HepG2 (cell line): ENCODE results near the gene EPM2AIP1. TPM values are rescaled to one million over a fixed set of nuclear protein-coding genes. Genes with fewer than 3 reads are reported as not detected.
A peak's percentile ranks its signal among the peaks of the same experiment; 100 is the strongest.

ENCODE experiments used
- AKAP8 ChIP-seq: sonication (generic); formaldehyde crosslinking; IDR thresholded peaks from 2 replicates; pipeline ENCODE4 v1.5.1; 2020; ENCODE audit warnings: mild to moderate bottlenecking, missing genetic modification reagents
- DNMT3B ChIP-seq: conservative IDR thresholded peaks from 2 replicates; pipeline ENCODE4 v1.6.1; 2016; ENCODE audit warnings: missing biosample characterization, control low read depth
- ETV5 ChIP-seq: IDR thresholded peaks from 2 replicates; pipeline ENCODE4 v1.6.1; 2018; ENCODE audit warnings: missing biosample characterization, missing genetic modification reagents, inconsistent platforms, borderline replicate concordance
- HDAC2 ChIP-seq: sonication (generic); formaldehyde crosslinking; IDR thresholded peaks from 2 replicates; pipeline ENCODE4 v1.4.0; 2020; ENCODE audit warnings: missing genetic modification reagents
- HOXA3 ChIP-seq: sonication (generic); formaldehyde crosslinking; IDR thresholded peaks from 2 replicates; pipeline ENCODE4 v1.5.0; 2020; ENCODE audit warnings: missing genetic modification reagents
- JUNB ChIP-seq: sonication (generic); formaldehyde crosslinking; IDR thresholded peaks from 2 replicates; pipeline ENCODE4 v1.8.0; 2022; ENCODE audit warnings: missing genetic modification reagents, mild to moderate bottlenecking, borderline replicate concordance
- MBNL3 ChIP-seq: fragments of 250-450 bp; sonication (Bioruptor Pico); conservative IDR thresholded peaks from 2 replicates; pipeline ENCODE4 v1.8.0; 2022; ENCODE audit warnings: mild to moderate bottlenecking, inconsistent platforms
- MLLT10 ChIP-seq: sonication (generic); formaldehyde crosslinking; IDR thresholded peaks from 2 replicates; pipeline ENCODE4 v1.4.0; 2020; ENCODE audit warnings: missing genetic modification reagents
- NFE2L2 ChIP-seq: fragments of 150-350 bp; IDR thresholded peaks from 2 replicates; pipeline ENCODE4 v1.6.1; 2014; ENCODE audit warnings: low read length
- PHF21A ChIP-seq: sonication (generic); formaldehyde crosslinking; IDR thresholded peaks from 2 replicates; pipeline ENCODE4 v1.5.0; 2020; ENCODE audit warnings: mild to moderate bottlenecking, missing genetic modification reagents
- PRMT3 ChIP-seq: sonication (generic); formaldehyde crosslinking; IDR thresholded peaks from 2 replicates; pipeline ENCODE4 v1.8.1; 2022; ENCODE audit warnings: low read depth, mild to moderate bottlenecking, moderate library complexity, missing genetic modification reagents, borderline replicate concordance
- TBP ChIP-seq: sonication (generic); formaldehyde crosslinking; IDR thresholded peaks from 2 replicates; pipeline ENCODE4 v1.5.0; 2020; ENCODE audit warnings: missing genetic modification reagents
- ZNF232 ChIP-seq: sonication (generic); formaldehyde crosslinking; IDR thresholded peaks from 2 replicates; pipeline ENCODE4 v1.4.0; 2020; ENCODE audit warnings: missing genetic modification reagents, borderline replicate concordance
- ZNF407 ChIP-seq: sonication (generic); formaldehyde crosslinking; IDR thresholded peaks from one replicate; pipeline ENCODE4 v1.5.1; 2020; ENCODE audit warnings: mild to moderate bottlenecking, missing genetic modification reagents; ENCODE audit errors: not compliant biosample characterization
- polyA plus RNA-seq, 8 experiments: library from polyadenylated mRNA; depleted of rRNA in 3 of 8; stranded (reverse) in 7 of 8; unstranded in 1 of 8; fragments of >200 nt; fragmentation: Illumina TruSeq in 4 of 8; extraction: Trizol in 4 of 8; gene quantifications; 2 replicates each; pipeline versions ENCODE4 v1.2.1 to v1.2.3, GENCODE V29; 2011 to 2016; ENCODE audit warnings: low read depth in 4 of 8, missing spikeins in 1 of 8, mixed read lengths in 1 of 8; ENCODE audit not compliant: insufficient read depth in 1 of 8
- total RNA-seq, 5 experiments: library from RNA; depleted of rRNA; stranded (reverse); fragments of >200 nt; fragmentation: Illumina TruSeq; extraction: Trizol; gene quantifications; 2 replicates each; pipeline ENCODE4 v1.2.3, GENCODE V29; 2016; ENCODE audit warnings: low read depth in 1 of 5
- TF ChIP-seq, protein P1 (sequence below): sonication (generic); formaldehyde crosslinking; conservative IDR thresholded peaks from 2 replicates; pipeline ENCODE4 v1.4.0; 2020; ENCODE audit warnings: mild to moderate bottlenecking, missing genetic modification reagents, moderate library complexity
- TF ChIP-seq, protein P2 (sequence below): sonication (generic); formaldehyde crosslinking; IDR thresholded peaks from 2 replicates; pipeline ENCODE4 v1.8.0; 2022; ENCODE audit warnings: low read depth, missing genetic modification reagents

EPM2AIP1 gene
- total and polyA plus RNA-seq, 2 of the 13 experiments (the other 11 are each of a cell fraction or from before 2014, with no cell fraction given), result 10.7 to 23.0 TPM

- TF ChIP-seq ZNF407 (CRISPR knock-in tag) (peak; percentile 84), DNMT3B (peak; percentile 61; the same call in 1 of the 2 replicates), HOXA3 (CRISPR knock-in tag) (no peak), AKAP8 (0 out of 2 replicates have a peak, but pooled peaks have one; percentile 31), ZNF232 (CRISPR knock-in tag) (peak; percentile 75; the same call in 1 of the 2 replicates), ETV5 (CRISPR knock-in tag) (no peak), MLLT10 (CRISPR knock-in tag) (no peak), NFE2L2 (no peak), PRMT3 (CRISPR knock-in tag) (no peak), HDAC2 (0 out of 2 replicates have a peak, but pooled peaks have one; percentile 12), TBP (CRISPR knock-in tag) (no peak), JUNB (CRISPR knock-in tag) (peak; percentile 48; the same call in 1 of the 2 replicates), PHF21A (CRISPR knock-in tag) (0 out of 2 replicates have a peak, but pooled peaks have one; percentile 28), MBNL3 (CRISPR knock-in tag) (0 out of 2 replicates have a peak, but pooled peaks have one; percentile 54)
- TF ChIP-seq, protein P1, sequence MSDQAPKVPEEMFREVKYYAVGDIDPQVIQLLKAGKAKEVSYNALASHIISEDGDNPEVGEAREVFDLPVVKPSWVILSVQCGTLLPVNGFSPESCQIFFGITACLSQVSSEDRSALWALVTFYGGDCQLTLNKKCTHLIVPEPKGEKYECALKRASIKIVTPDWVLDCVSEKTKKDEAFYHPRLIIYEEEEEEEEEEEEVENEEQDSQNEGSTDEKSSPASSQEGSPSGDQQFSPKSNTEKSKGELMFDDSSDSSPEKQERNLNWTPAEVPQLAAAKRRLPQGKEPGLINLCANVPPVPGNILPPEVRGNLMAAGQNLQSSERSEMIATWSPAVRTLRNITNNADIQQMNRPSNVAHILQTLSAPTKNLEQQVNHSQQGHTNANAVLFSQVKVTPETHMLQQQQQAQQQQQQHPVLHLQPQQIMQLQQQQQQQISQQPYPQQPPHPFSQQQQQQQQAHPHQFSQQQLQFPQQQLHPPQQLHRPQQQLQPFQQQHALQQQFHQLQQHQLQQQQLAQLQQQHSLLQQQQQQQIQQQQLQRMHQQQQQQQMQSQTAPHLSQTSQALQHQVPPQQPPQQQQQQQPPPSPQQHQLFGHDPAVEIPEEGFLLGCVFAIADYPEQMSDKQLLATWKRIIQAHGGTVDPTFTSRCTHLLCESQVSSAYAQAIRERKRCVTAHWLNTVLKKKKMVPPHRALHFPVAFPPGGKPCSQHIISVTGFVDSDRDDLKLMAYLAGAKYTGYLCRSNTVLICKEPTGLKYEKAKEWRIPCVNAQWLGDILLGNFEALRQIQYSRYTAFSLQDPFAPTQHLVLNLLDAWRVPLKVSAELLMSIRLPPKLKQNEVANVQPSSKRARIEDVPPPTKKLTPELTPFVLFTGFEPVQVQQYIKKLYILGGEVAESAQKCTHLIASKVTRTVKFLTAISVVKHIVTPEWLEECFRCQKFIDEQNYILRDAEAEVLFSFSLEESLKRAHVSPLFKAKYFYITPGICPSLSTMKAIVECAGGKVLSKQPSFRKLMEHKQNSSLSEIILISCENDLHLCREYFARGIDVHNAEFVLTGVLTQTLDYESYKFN (CRISPR knock-in tag), result no peak
- TF ChIP-seq, protein P2, sequence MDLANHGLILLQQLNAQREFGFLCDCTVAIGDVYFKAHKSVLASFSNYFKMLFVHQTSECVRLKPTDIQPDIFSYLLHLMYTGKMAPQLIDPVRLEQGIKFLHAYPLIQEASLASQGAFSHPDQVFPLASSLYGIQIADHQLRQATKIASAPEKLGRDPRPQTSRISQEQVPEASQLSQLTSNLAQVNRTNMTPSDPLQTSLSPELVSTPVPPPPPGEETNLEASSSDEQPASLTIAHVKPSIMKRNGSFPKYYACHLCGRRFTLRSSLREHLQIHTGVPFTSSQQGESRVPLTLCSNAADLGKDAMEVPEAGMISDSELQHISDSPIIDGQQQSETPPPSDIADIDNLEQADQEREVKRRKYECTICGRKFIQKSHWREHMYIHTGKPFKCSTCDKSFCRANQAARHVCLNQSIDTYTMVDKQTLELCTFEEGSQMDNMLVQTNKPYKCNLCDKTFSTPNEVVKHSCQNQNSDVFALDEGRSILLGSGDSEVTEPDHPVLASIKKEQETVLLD, result no peak; the same call in 1 of the 2 replicates
Measured at GRCh38 chr3:36992806-36993325, at the start of gene EPM2AIP1 (continued).
